Activated CD8-positive, alpha-beta memory T cell treated with anti-CD3 and anti-CD28 coated beads, Interleukin-2, amount 10 ng/mL, durations not matched to agents 7 days and 5 days (primary cell): Measurements from ENCODE around the gene TNRC6C. TPM values are rescaled to one million over a fixed set of nuclear protein-coding genes. Genes with fewer than 3 reads are reported as not detected.

Experiments used
- total RNA-seq, 2 experiments: library from RNA; stranded (reverse); gene quantifications; one replicate each; pipeline ENCODE4 v1.2.3, GENCODE V29; 2021

The TNRC6C gene
- total RNA-seq, 2 experiments from 2014 or later = 24.9 to 39.3 TPM

Other genes with a start within 250 kb of the TNRC6C start
- gene TMC6, start 170.1 kb downstream of the TNRC6C start, total RNA-seq = 100 to 1,000 TPM; 347 to 431 TPM
- gene TMC8, start 172.1 kb downstream of the TNRC6C start, total RNA-seq = 100 to 1,000 TPM; 251 to 292 TPM
- gene C17orf99, start 187.7 kb downstream of the TNRC6C start, total RNA-seq = not detected
- 10 to 100 TPM; 41.2 to 80.3 TPM for gene SYNGR2, start 209.9 kb downstream of the TNRC6C start, total RNA-seq
- gene TK1, start 228.3 kb downstream of the TNRC6C start, total RNA-seq = 100 to 1,000 TPM; 145 to 164 TPM
- 10 to 100 TPM; 17.1 to 24.2 TPM for gene AFMID, start 228.7 kb downstream of the TNRC6C start, total RNA-seq